Keratinocyte (primary cell): ENCODE data around the gene CDK12.

ENCODE experiments used
- CTCF ChIP-seq, 3 experiments: IDR thresholded peaks in 1 of 3; conservative IDR thresholded peaks in 1 of 3; optimal IDR thresholded peaks in 1 of 3; 2 replicates in 2 of 3; 3 replicates in 1 of 3; pipeline versions ENCODE3 to v1.5.1; 2011; ENCODE audit warnings: low read length in 3 of 3, mild to moderate bottlenecking in 3 of 3, moderate library complexity in 2 of 3, control low read depth in 1 of 3, inconsistent platforms in 1 of 3; ENCODE audit not compliant: insufficient read depth in 2 of 3; ENCODE audit errors: extremely low read depth in 1 of 3
- EZH2 ChIP-seq: IDR thresholded peaks from one replicate; pipeline ENCODE4 v1.6.1; 2012; ENCODE audit warnings: inconsistent platforms, mild to moderate bottlenecking, low read length, moderate library complexity

GRCh38 chr17:39487946-39488345, 26.7 kb downstream of the CDK12 start:
- TF ChIP-seq CTCF (optimal IDR thresholded peaks at IDR 0.05 in 1 of 3, IDR thresholded peaks at IDR 0.05 in 1 of 3, conservative IDR thresholded peaks at IDR 0.05 in 1 of 3; ENCODE audit: extremely low read depth in 1 of 3, insufficient read depth in 2 of 3, low read length in 3 of 3) (no peak), EZH2 (no peak)
